Right lung (tissue), 5 donors: ENCODE results near the gene FGF22. TPM values are rescaled to one million over a fixed set of nuclear protein-coding genes. Genes with fewer than 3 reads are reported as not detected.

Experiments used
- DNase-seq, 2 donors: peaks; one replicate each; pipeline ENCODE4 v3.0.0-alpha.2; 2013
- polyA plus RNA-seq, 5 donors: library from polyadenylated mRNA; unstranded; fragments of 120-200 nt; gene quantifications; one replicate each; pipeline versions ENCODE4 v1.2.1 to v1.2.3, GENCODE V29; 2013; ENCODE audit warnings: inconsistent platforms in 1 of 5, low replicate concordance in 1 of 5; ENCODE audit not compliant: insufficient read length in 5 of 5, insufficient read depth in 1 of 5

The FGF22 gene
- polyA plus RNA-seq, 5 donors = 0.19 to 0.57 (median 0.22) TPM

- DNase-seq = no peak
Observed at GRCh38 chr19:641702-642101, 2.0 kb downstream of the FGF22 start.

- no peak for DNase-seq
Observed at GRCh38 chr19:642767-643727, 3.4 kb downstream of the FGF22 start.

GRCh38 chr19:643736-644135, 4.1 kb downstream of the FGF22 start:
- DNase-seq = no peak

- DNase-seq = no peak
Observed at GRCh38 chr19:644363-644762, 4.7 kb downstream of the FGF22 start.

GRCh38 chr19:644789-645188, 5.1 kb downstream of the FGF22 start:
- DNase-seq = no peak

- no peak for DNase-seq
Observed at GRCh38 chr19:645912-646778, 6.5 kb downstream of the FGF22 start.

GRCh38 chr19:646779-647565, 7.3 kb downstream of the FGF22 start:
- DNase-seq = no peak

- DNase-seq = no peak
Observed at GRCh38 chr19:647566-648284, 8.0 kb downstream of the FGF22 start.

GRCh38 chr19:648305-648704, 8.6 kb downstream of the FGF22 start:
- no peak for DNase-seq

- DNase-seq = no peak
Observed at GRCh38 chr19:648904-649801, 9.5 kb downstream of the FGF22 start.

GRCh38 chr19:650121-650520, 10.4 kb downstream of the FGF22 start:
- no peak for DNase-seq

- no peak for DNase-seq
Observed at GRCh38 chr19:651114-651818, 11.6 kb downstream of the FGF22 start.

GRCh38 chr19:651991-652390, 12.3 kb downstream of the FGF22 start:
- DNase-seq = no peak

- no peak for DNase-seq
Observed at GRCh38 chr19:652467-653389, 13.0 kb downstream of the FGF22 start.

- no peak for DNase-seq
Observed at GRCh38 chr19:653425-653824, 13.7 kb downstream of the FGF22 start.

- DNase-seq = no peak
Observed at GRCh38 chr19:655691-656090, 16.0 kb downstream of the FGF22 start.

- no peak for DNase-seq
Observed at GRCh38 chr19:656751-657559, 17.3 kb downstream of the FGF22 start.
